Ramos (cell line): ENCODE data around the gene SLC22A3.
"Not testable (repeated sequence)": the region's sequence is repeated elsewhere in the genome, so short reads cannot be mapped to it uniquely, and the experiment has no call there.

Experiments
- in situ Hi-C: fragments of 300-500 bp; cut with MboI; formaldehyde crosslinking; loops from one replicate; pipeline ENCODE4 v1.14.3; 2022; ENCODE audit warnings: low sequenced_read_pairs; ENCODE audit not compliant: unreplicated experiment

The SLC22A3 gene

DNA sequence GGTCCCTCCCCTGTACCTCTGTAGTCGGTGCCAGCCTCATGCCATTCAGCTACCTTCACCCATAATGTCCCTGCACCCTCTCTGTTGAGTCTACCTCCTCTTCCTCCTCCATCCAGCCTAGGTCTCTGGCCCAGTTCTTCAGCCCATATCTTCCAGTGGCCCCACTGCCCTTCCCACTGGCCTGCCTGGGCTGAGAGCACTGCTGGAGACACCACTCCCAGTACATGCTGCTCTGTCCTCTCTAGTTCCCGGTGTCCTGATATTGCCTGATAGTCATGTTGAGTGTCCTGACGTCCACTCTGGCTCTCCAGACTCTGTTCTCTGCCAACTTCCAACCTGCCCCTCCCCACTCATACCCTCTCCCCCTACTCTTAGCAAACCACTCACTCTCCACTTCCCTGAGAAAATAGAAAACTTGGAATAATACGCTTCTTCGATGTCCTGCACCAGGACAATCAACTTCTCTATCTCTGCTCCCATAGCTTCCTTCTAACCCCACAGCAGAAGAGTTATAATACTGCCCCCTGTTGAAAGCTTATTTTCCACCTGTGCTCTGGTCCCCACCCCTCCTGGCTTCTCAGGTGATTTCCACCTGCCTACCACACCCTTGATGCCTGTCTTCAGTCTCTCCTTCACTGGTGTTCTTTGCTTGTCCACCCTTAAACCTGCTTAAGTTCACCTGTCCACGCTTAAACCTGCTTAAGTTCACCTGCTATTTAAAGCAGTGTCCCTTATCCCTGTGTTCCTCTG lies 19.8 kb downstream of the SLC22A3 start:
- in situ Hi-C loops = no loop called here

GRCh38 chr6:160368670-160369069 lies 20.5 kb downstream of the SLC22A3 start:
- in situ Hi-C loops = no loop called here

DNA sequence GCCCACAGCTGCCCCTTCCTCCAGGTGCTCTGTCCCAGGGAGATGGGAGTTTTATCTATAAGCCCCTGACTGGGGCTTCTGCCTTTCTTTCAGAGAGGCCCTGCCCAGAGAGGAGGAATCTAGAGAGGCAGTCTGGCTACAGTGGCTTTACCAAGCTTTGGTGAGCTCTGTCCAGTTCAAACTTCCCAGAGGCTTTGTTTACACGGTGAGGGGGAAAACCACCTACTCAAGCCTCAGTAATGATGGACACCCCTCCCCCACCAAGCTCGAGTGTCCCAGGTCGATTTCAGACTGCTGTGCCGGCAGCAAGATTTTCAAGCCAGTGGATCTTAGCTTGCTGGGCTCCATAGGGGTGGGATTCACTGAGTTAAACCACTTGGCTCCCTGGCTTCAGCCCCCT lies 25.4 kb downstream of the SLC22A3 start:
- in situ Hi-C loops = not testable (repeated sequence)

- in situ Hi-C loops = no loop called here
These were observed 26.8 kb downstream of the SLC22A3 start for GRCh38 chr6:160374836-160375560.

GRCh38 chr6:160375561-160375949 lies 27.4 kb downstream of the SLC22A3 start:
- in situ Hi-C loops = no loop called here

DNA sequence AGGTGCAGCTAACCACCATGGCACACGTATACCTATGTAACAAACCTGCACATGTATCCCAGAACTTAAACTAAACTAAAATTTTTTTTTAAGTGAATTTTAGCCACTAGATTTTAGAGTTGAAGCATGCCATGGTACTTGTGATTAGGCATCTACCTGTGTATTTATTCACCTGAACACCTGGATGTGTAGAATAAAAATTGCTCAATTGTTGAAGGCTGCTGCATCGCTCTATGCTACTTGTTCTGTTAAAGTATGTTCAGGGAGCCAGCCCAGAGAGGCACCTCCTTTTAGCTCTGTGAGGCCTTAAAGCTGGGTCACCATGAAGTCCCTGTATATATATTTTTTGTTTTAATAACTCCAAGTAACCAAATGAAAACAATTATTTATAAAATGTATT lies 28.3 kb downstream of the SLC22A3 start:
- in situ Hi-C loops = no loop called here

- in situ Hi-C loops = no loop called here
These were observed 30.0 kb downstream of the SLC22A3 start for GRCh38 chr6:160378218-160378617.

- in situ Hi-C loops = no loop called here
These were observed 30.7 kb downstream of the SLC22A3 start for GRCh38 chr6:160378882-160379281.

GRCh38 chr6:160379466-160379865 lies 31.3 kb downstream of the SLC22A3 start:
- in situ Hi-C loops = no loop called here

- in situ Hi-C loops = no loop called here
These were observed 34.8 kb downstream of the SLC22A3 start for GRCh38 chr6:160382946-160383345.

- in situ Hi-C loops = no loop called here
These were observed 38.8 kb downstream of the SLC22A3 start for GRCh38 chr6:160386869-160387530.

GRCh38 chr6:160387916-160388643 lies 39.9 kb downstream of the SLC22A3 start:
- in situ Hi-C loops = no loop called here

- in situ Hi-C loops = no loop called here
These were observed 40.7 kb downstream of the SLC22A3 start for GRCh38 chr6:160388922-160389321.

DNA sequence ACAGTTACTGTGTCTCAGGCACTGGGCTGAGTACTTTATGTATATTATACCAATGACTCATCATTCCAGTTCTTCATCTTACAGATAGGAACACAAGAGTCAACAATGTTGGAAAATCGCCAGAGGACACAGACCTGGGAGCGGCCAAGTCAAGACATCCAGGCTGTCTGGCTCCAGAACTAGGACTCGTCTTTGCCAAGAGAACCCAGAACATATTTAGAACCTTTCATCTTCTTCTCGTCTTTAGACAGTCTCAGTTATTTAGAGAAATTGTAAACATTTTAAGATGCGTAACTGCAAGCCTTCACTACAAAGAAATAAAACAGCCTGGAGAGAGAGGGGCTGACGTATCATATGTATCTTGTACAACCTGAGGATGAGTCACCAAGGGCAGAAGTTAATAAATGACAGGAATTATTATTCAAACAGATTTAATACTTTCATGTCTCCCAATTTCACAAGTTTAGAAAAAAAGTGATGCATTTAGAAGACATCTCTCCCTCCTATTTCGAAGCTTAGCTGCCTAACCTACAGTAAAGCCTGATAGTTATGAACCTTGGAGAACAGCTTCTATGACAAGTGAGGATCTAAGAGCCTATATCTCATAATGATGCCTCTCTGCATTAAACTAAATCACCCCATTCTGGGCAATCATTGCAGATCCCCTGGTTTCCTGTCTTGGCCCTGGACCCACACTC lies 43.4 kb downstream of the SLC22A3 start:
- in situ Hi-C loops = no loop called here

DNA sequence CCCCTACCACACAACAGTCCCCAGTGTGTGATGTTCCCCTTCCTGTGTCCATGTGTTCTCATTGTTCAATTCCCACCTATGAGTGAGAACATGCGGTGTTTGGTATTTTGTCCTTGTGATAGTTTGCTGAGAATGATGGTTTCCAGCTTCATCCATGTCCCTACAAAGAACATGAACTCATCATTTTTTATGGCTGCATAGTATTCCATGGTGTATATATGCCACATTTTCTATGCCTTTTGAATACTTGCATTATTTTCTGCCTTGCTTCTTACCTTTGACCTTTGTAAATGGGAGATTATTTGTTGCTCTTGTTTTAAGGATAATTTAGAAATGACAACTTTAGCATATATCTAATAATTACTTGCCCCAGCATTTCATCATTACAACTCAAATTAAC lies 45.3 kb downstream of the SLC22A3 start:
- in situ Hi-C loops = not testable (repeated sequence)

DNA sequence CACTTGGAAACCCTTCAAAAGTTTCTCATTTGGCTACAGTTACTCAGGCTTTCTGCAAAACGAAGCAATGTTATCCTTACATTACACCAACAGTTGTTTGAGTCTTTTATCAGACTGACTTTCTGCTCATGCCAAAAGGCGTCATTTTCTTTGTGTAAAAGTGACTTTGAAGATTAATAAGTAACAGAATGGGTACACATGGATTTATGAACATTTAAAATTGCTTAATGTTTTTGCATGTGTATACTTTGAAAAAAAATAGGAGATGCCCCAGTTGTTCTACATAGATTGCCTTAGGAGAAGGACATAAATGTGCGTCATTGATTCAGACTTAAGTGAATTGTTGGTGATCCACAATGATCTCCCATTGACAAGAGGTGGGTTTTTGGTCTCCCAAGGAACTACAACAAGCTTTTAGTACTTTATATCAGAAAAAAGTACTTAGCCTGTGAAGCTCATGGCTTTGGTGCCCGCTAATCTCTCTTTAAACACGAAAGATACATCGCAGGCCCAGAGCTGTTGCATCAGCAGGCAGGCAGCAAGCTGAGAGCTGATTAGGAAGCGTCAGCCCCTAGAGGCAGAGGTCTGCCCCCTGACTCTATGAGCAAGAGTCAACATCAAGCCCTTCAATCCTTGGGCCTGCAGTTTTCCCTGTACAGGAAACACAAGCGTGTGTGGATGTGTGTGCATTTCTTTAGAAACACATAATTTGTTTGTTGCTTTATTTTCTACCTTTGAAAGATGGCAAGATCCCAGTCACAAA lies 45.9 kb downstream of the SLC22A3 start:
- in situ Hi-C loops = no loop called here

GRCh38 chr6:160394654-160395035 lies 46.5 kb downstream of the SLC22A3 start:
- in situ Hi-C loops = no loop called here

DNA sequence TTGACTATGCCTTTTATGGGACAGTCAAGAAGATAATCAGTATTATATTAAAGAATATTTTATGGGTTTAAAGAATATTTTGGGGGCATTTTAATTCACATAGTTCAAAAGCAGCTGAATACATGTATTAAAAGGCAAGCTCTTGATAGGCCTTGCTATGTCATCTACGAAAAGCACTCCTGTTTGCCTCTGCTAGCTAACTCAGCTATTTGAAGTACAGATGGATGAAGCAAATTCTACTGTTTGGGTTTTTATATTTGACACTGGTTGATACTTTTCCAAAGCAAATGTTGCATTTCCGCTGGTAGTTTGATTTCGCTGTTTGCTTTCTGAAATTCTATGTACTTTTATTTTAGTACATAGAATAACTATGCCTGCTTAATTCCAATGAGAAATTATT lies 47.0 kb downstream of the SLC22A3 start:
- in situ Hi-C loops = no loop called here

- in situ Hi-C loops = no loop called here
These were observed 48.1 kb downstream of the SLC22A3 start for GRCh38 chr6:160396292-160396691.
